Transverse colon (tissue), 4 donors: ENCODE measurements around the gene CD300A. TPM values are rescaled to one million over a fixed set of nuclear protein-coding genes. Genes with fewer than 3 reads are reported as not detected.
A peak's percentile ranks its signal among the peaks of the same experiment; 100 is the strongest.

Source experiments
- DNase-seq: peaks from one replicate; pipeline ENCODE4 v3.0.0-alpha.2; 2019
- H3K27ac ChIP-seq, 4 donors: fragments of 200-600 bp; sonication (generic); 2 replicates each; pipeline ENCODE4 v1.5.1; 2016 to 2018; ENCODE audit warnings: inconsistent platforms in 4 of 4
- H3K27me3 ChIP-seq: fragments of 200-600 bp; sonication (generic); 2 replicates; pipeline ENCODE4 v1.5.1; 2017; ENCODE audit warnings: inconsistent platforms
- H3K36me3 ChIP-seq, 4 donors: fragments of 200-600 bp; sonication (generic); 2 replicates each; pipeline ENCODE4 v1.5.1; 2017 to 2019; ENCODE audit warnings: inconsistent platforms in 4 of 4
- H3K4me1 ChIP-seq, 4 donors: fragments of 200-600 bp; sonication (generic); 2 replicates each; pipeline ENCODE4 v1.5.1; 2017 to 2020; ENCODE audit warnings: inconsistent platforms in 4 of 4
- H3K4me3 ChIP-seq, 4 donors: fragments of 200-600 bp; sonication (generic); 1 replicate in 1 of 4; 2 replicates in 3 of 4; pipeline versions ENCODE4 v1.5.1 to v1.6.1; 2017 to 2019; ENCODE audit warnings: inconsistent platforms in 4 of 4
- H3K9me3 ChIP-seq, 2 donors: fragments of 200-600 bp; sonication (generic); 2 replicates each; pipeline ENCODE4 v1.5.1; 2017 to 2019; ENCODE audit warnings: inconsistent platforms in 2 of 2
- EP300 ChIP-seq: sonication (generic); formaldehyde crosslinking; IDR thresholded peaks from one replicate; pipeline ENCODE4 v1.6.1; 2017; ENCODE audit warnings: antibody characterized with exemption, low read depth
- POLR2A ChIP-seq: fragments of 450-650 bp; IDR thresholded peaks from one replicate; pipeline ENCODE4 v1.6.1; 2016; ENCODE audit warnings: antibody characterized with exemption, mild to moderate bottlenecking, moderate library complexity
- POLR2AphosphoS5 ChIP-seq, 3 donors: sonication (generic); formaldehyde crosslinking; IDR thresholded peaks; one replicate each; pipeline ENCODE4 v1.6.1; 2016; ENCODE audit warnings: antibody characterized with exemption in 3 of 3
- WGBS, 2 donors: methylation state at CpG; one replicate each; pipeline ENCODE4 v1.1.5; 2018; ENCODE audit warnings: low coverage in 1 of 2; 5-methylcytosine and 5-hydroxymethylcytosine counted together
- in situ Hi-C, 4 donors: fragments of 200-750 bp; cut with MboI; loops; one replicate each; pipeline versions ENCODE4 v1.15.0 to v1.15.1; 2017; ENCODE audit warnings: low sequenced_read_pairs in 3 of 4, low pct_ligation_motif_present in 1 of 4, low pct_unique_long_range_greater_than_20kb in 1 of 4
- intact Hi-C: fragments of 100-400 bp; cut with DNase I; formaldehyde crosslinking; loops from one replicate; pipeline ENCODE4 v1.15.1; 2023; ENCODE audit warnings: low total_unique reads
- total RNA-seq, 4 donors: library from RNA; depleted of rRNA; stranded (reverse); fragments of >200 nt; gene quantifications; one replicate each; pipeline ENCODE4 v1.1.0, GENCODE V29; 2016
- TF ChIP-seq, protein P1 (sequence below), 5 experiments: fragments of 200-600 bp in 3 of 5; fragments of 450-650 bp in 2 of 5; sonication (generic) in 3 of 5; IDR thresholded peaks; 1 replicate in 2 of 5; 2 replicates in 3 of 5; pipeline ENCODE4 v1.5.1; 2016 to 2017; ENCODE audit warnings: antibody characterized with exemption in 5 of 5, inconsistent platforms in 3 of 5, mild to moderate bottlenecking in 2 of 5, moderate library complexity in 1 of 5

Gene CD300A
- total RNA-seq, 4 donors from 2014 or later: 3.1 to 5.1 TPM; not detected in 2

DNA sequence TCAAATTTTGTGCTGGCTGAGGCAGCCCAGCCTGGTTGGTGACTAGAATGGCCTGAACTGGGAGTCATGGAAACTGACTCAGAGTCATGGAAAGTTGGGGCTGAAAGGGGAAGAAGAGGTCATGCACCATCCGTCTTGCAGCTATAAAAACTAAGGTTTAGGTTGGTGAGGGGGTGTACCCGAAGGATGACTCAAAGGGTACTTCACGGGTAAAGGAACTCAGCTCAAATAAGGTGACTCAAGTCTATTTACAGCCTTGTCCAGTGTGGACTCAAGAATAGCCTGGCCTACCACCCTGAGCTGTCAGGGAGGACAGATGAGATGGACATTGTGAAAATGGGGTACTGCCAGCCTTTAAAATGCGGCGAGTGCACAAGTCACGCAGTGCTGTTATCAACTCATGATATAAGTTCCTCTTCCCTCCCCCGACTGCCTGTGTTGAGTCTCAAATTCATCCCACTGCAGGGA is 46.2 kb downstream of the CD300A start:
- Histone ChIP-seq H3K4me3 (no peak overlapping the region), H3K9me3 (no peaks in the 10 kb centered on the region), H3K27me3 (peaks cover 13% of the 10 kb centered on the region), H3K36me3 (no peaks in the 10 kb centered on the region), H3K27ac (peak overlapping the region in 1 of 4 donors; percentile 14), H3K4me1 (no peaks in the 10 kb centered on the region)
- no peak for DNase-seq
- in situ Hi-C loops (no loop called here), intact Hi-C loops (no loop called here)
- 75% methylated on average over 6 to 7 of the region's 7 CpGs for WGBS, 2 donors
- TF ChIP-seq POLR2AphosphoS5 (IDR thresholded peaks at IDR 0.05): no peak
- TF ChIP-seq, protein P1, sequence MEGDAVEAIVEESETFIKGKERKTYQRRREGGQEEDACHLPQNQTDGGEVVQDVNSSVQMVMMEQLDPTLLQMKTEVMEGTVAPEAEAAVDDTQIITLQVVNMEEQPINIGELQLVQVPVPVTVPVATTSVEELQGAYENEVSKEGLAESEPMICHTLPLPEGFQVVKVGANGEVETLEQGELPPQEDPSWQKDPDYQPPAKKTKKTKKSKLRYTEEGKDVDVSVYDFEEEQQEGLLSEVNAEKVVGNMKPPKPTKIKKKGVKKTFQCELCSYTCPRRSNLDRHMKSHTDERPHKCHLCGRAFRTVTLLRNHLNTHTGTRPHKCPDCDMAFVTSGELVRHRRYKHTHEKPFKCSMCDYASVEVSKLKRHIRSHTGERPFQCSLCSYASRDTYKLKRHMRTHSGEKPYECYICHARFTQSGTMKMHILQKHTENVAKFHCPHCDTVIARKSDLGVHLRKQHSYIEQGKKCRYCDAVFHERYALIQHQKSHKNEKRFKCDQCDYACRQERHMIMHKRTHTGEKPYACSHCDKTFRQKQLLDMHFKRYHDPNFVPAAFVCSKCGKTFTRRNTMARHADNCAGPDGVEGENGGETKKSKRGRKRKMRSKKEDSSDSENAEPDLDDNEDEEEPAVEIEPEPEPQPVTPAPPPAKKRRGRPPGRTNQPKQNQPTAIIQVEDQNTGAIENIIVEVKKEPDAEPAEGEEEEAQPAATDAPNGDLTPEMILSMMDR (IDR thresholded peaks at IDR 0.05): no peak
- TF ChIP-seq EP300: no peak
- no peak for TF ChIP-seq POLR2A

DNA sequence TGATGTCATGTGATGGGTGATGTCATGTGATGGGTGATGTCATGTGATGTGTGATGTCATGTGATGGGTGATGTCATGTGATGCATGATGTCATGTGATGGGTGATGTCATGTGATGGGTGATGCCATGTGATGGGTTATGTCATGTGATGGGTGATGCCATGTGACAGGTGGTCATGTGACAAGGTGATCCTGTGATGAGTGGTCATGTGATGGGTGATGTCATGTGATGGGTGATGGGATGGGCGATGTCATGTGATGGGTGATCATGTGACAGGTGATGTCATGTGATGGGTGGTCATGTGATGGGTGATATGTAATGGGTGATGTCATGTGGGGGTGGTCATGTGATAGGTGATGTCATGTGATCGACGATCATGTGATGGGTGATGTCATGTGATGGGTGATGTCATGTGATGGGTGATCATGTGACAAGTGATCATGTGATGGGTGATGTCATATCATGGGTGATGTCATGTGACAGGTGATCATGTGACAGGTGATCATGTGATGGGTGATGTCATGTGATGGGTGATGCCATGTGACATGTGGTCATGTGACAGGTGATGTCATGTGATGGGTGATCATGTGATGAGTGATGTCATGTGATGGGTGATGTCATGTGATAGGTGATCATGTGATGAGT is 47.7 kb downstream of the CD300A start:
- in situ Hi-C loops: no loop called here
- TF ChIP-seq POLR2AphosphoS5 (IDR thresholded peaks at IDR 0.05): no peak
- TF ChIP-seq, protein P1 (IDR thresholded peaks at IDR 0.05): peak in 1 of 5 experiments; percentile 5
- no peak for TF ChIP-seq POLR2A
- no peak for TF ChIP-seq EP300
- H3K27ac ChIP-seq: no peak overlapping the region
- H3K4me1 ChIP-seq: no peaks in the 10 kb centered on the region
- no peaks in the 10 kb centered on the region for H3K36me3 ChIP-seq
- DNase-seq: no peak
- intact Hi-C loops: no loop called here
- no peak overlapping the region for H3K4me3 ChIP-seq
- H3K9me3 ChIP-seq: no peaks in the 10 kb centered on the region
- 30 to 85% methylated on average over 3 of the region's 3 CpGs for WGBS, 2 donors
- H3K27me3 ChIP-seq: peaks cover 13% of the 10 kb centered on the region

DNA sequence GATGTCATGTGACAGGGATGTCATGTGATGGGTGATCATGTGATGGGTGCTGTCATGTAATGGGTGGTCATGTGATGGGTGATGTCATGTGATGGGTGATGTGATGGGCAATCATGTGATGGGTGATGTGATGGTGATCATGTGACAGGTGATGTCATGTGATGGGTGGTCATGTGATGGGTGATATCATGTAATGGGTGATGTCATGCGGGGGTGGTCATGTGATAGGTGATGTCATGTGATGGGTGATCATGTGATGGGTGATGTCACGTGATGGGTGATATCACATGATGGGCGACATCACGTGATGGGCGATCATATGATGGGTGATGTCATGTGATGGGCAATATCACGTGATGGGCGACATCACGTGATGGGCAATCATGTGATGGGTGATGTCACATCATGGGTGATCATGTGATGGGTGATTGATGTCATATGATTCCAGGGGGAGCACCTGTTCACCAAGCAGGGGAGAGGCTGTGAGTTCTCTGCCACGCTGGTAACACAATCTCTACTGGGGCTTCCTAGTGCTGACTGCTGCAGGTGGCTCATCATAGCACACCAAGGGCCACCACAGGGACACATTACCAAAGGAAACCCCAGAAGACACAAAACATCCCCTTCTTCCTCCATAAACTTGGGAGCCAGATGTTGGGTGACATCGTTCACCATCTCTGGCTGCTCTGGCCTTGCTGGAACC is 48.3 kb downstream of the CD300A start:
- in situ Hi-C loops: no loop called here

DNA sequence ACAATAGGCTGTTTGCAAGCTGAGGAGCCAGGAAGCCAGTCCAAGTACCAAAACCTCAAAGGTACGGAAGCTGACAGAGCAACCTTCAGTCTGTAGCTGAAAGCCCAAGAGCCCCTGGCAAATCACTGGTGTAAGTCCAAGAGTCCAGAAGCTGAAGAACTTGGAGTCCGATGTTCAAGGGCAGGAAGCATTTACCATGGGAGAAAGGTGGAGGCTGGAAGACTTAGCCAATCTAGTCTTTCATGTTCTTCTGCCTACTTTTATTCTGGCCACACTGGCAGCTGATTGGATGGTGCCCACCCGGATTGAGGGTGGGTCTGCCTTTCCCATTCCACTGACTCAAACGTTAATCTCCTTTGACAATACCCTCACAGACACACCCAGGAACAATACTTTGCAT is 49.5 kb downstream of the CD300A start:
- no peaks in the 10 kb centered on the region for H3K36me3 ChIP-seq
- DNase-seq: no peak
- intact Hi-C loops (no loop called here), in situ Hi-C loops (no loop called here)
- H3K4me1 ChIP-seq: no peaks in the 10 kb centered on the region
- H3K27me3 ChIP-seq: peaks cover 7% of the 10 kb centered on the region
- 74 to 75% methylated on average over 4 of the region's 4 CpGs for WGBS, 2 donors
- no peak overlapping the region for H3K27ac ChIP-seq
- TF ChIP-seq POLR2A (no peak), POLR2AphosphoS5 (IDR thresholded peaks at IDR 0.05) (no peak), EP300 (no peak)
- TF ChIP-seq, protein P1 (IDR thresholded peaks at IDR 0.05): no peak
- no peaks in the 10 kb centered on the region for H3K9me3 ChIP-seq
- no peak overlapping the region for H3K4me3 ChIP-seq

More for the DNA sequence above, 48.3 kb downstream of the CD300A start:
- Histone ChIP-seq H3K4me3 (no peak overlapping the region), H3K36me3 (no peaks in the 10 kb centered on the region), H3K27me3 (peaks cover 13% of the 10 kb centered on the region), H3K9me3 (no peaks in the 10 kb centered on the region), H3K4me1 (no peaks in the 10 kb centered on the region), H3K27ac (no peak overlapping the region)
- intact Hi-C loops: no loop called here
- no peak for DNase-seq
- TF ChIP-seq, protein P1 (IDR thresholded peaks at IDR 0.05): no peak
- TF ChIP-seq POLR2A: no peak
- TF ChIP-seq POLR2AphosphoS5 (IDR thresholded peaks at IDR 0.05): no peak
- no peak for TF ChIP-seq EP300
- 88 to 93% methylated on average over 9 to 10 of the region's 10 CpGs for WGBS, 2 donors
